ENCODE measurements around the gene GLUD2. TPM values are rescaled to one million over a fixed set of nuclear protein-coding genes. Genes with fewer than 3 reads are reported as not detected.
"Not testable (repeated sequence)": the region's sequence is repeated elsewhere in the genome, so short reads cannot be mapped to it uniquely, and the experiment has no call there.

The GLUD2 gene
- total RNA-seq, 1 donor from 2014 or later: 0.17 TPM

DNA sequence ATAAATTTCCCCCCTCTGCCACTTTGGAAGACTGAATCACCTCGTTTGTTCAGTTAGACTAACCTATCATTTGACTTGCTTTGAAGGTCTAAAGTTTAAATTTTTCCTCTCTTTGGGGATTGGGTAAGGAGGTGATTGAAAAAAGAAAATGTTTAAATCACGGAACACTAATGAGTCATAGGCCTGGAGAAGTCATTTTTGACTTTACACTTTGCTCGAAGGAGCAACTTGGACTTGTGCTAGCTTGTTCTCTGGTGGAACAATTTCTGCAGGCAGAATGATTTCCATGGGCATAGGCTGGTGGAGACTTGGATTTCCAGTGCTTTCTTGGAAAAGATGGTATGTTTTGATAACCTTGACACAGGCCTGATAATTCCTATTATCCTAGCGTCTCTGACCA lies 10.5 kb upstream of the GLUD2 start:
- no peak overlapping the region for H3K4me3 ChIP-seq (ENCODE audit: low read depth, low read length)
- TF ChIP-seq, protein P1, sequence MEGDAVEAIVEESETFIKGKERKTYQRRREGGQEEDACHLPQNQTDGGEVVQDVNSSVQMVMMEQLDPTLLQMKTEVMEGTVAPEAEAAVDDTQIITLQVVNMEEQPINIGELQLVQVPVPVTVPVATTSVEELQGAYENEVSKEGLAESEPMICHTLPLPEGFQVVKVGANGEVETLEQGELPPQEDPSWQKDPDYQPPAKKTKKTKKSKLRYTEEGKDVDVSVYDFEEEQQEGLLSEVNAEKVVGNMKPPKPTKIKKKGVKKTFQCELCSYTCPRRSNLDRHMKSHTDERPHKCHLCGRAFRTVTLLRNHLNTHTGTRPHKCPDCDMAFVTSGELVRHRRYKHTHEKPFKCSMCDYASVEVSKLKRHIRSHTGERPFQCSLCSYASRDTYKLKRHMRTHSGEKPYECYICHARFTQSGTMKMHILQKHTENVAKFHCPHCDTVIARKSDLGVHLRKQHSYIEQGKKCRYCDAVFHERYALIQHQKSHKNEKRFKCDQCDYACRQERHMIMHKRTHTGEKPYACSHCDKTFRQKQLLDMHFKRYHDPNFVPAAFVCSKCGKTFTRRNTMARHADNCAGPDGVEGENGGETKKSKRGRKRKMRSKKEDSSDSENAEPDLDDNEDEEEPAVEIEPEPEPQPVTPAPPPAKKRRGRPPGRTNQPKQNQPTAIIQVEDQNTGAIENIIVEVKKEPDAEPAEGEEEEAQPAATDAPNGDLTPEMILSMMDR (conservative IDR thresholded peaks at IDR 0.05; ENCODE audit: low read depth, low read length): no peak
- DNase-seq (ENCODE audit: low read depth): no peak

DNA sequence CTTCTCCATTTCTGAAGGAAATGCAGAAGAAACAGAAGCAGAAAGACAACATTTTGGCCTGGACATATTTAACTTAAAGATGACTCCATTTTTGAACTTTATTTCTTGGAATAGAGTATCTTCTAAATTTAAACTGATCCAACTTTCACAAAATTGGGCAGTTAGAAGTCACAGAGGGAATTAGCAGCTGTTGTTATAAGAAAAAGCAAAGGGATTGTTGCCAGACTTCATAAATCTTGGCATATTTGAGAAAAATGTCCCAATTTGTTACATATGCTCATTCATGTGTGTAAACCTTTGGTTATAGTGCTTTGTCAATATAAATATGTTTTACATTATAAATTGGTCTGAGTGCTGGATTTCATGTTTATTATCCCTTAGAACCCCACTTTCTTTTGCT lies 3.4 kb downstream of the GLUD2 start:
- DNase-seq (ENCODE audit: low read depth): no peak
- H3K4me3 ChIP-seq (ENCODE audit: low read depth, low read length): no peak overlapping the region
- TF ChIP-seq, protein P1 (conservative IDR thresholded peaks at IDR 0.05; ENCODE audit: low read depth, low read length): no peak

DNA sequence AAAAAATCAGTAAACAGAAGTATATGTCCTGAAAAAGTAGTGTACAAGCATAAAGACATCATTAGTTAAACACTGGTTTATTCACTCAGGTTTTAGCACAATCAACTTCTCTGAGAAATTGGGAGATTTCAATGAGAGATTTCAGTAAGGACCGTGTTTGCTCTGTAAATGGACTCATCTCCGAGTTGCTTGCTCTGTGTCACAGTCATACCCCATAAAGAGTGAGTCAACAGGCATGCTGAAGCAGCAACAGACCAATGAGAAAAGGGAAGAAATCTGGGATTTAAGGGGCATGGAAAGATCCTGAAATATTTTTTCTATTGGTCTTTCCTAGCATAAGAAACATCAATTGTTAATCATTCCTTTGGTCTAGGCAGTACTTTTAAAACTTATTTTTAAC lies 4.7 kb downstream of the GLUD2 start:
- H3K4me3 ChIP-seq (ENCODE audit: low read depth, low read length): no peak overlapping the region
- DNase-seq (ENCODE audit: low read depth): no peak
- TF ChIP-seq, protein P1 (conservative IDR thresholded peaks at IDR 0.05; ENCODE audit: low read depth, low read length): no peak

DNA sequence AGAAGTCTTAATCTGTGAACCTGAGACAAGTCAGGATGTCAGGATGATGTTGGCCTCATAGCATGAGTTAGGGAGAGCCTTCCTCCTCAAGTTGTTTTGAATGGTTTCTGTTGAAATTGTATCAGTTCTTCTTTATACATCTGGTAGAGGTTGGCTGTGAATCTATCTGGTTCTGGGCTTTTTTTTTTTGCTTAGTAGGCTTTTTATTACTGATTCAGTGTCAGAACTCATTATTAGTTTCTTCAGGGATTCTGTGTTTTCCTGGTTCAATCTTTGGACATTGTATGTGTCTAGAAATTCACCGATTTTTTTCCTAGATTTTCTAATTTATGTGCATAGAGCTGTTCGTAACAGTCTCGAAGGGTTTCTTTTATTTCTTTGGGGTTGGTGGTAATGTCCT lies 14.9 kb downstream of the GLUD2 start:
- no peak for DNase-seq (ENCODE audit: low read depth)
- TF ChIP-seq, protein P1 (conservative IDR thresholded peaks at IDR 0.05; ENCODE audit: low read depth, low read length): no peak

DNA sequence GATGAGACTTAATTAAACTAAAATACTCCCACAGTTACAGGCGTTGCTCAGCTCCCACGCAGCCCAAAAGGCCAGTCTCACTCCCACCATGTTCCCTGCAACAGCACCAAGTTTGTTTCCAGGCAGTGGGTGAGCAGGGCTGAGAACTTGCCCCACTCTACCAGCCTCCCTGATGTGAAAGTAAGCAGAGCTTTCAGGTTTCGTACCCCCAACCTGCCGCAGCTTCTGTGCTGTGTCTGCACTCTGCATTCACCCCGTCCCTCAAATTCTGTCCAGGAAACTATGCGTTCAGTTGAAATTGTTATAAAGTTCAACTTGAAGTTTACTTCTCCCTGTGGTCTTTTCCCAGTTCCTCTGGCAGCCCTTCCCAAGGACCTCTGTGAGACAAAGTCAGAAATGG lies 17.2 kb downstream of the GLUD2 start:
- H3K4me3 ChIP-seq (ENCODE audit: low read depth, low read length): no peak overlapping the region
- TF ChIP-seq, protein P1 (conservative IDR thresholded peaks at IDR 0.05; ENCODE audit: low read depth, low read length): no peak

More for the DNA sequence above, 14.9 kb downstream of the GLUD2 start:
- no peak overlapping the region for H3K4me3 ChIP-seq (ENCODE audit: low read depth, low read length)

DNA sequence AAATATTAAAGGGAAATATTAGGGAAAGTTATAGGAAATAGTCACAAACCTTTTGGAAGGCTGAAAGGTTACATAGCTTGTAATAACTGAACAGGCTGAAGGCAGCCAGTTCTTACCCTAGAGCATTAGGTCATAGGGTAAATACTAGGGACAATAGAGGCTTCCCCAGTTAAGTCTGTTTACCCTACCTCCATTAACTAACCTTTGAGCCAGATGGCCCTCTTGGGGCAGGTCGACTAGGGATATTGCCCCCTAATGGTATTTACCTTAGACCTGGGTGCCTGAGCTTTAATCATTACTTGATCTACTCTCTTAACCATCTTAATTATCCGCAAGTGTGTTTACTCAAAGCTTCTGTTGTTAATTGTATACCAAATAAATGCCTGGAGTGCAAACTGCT lies 36.8 kb downstream of the GLUD2 start:
- not testable (repeated sequence) for DNase-seq (ENCODE audit: low read depth); H3K4me3 ChIP-seq (ENCODE audit: low read depth, low read length)

More for the DNA sequence above, 17.2 kb downstream of the GLUD2 start:
- no peak for DNase-seq (ENCODE audit: low read depth)

DNA sequence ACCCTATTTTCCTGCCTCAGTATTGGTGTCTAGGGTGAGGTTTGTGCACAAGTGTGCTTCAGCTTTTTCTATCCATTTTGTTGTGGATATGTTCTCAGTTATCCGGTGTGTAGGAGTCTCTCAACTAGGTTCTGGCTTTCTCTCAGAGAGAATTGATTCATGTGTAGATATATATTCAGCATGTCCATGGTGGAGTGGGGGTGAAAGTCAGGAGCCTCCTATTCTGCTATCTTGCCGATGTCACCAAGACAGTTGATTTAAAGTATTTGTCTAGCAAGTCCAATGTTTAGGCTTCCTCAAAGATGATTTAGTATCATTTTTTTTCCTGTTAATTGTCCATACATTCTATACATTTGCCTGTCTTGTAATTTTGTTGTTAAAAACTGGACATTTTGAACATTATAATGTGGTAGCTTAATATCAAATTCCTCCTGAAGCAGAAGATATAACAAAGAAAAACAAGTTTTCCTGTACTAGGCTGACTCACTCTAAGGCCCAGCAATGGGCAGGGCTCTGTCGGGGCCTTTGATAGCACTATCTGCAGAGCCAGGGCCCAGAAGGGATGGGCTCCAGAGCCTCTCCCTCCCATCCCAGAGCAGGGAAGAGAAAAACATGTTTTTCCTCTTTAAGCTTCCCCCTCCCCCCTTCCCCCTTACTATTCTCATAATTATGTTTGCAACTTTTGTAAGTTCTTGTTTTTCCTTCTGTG lies 37.6 kb downstream of the GLUD2 start:
- no peak for DNase-seq (ENCODE audit: low read depth)
- H3K4me3 ChIP-seq (ENCODE audit: low read depth, low read length): no peak overlapping the region
- TF ChIP-seq, protein P1 (conservative IDR thresholded peaks at IDR 0.05; ENCODE audit: low read depth, low read length): no peak

Measured in epithelial cell of proximal tubule (primary cell).